Measurements from ENCODE around the gene RUNX3. TPM values are rescaled to one million over a fixed set of nuclear protein-coding genes. Genes with fewer than 3 reads are reported as not detected.

Gene RUNX3
- under 0.01 TPM in 1 of 2 replicates, not detected in the other for total RNA-seq

DNA sequence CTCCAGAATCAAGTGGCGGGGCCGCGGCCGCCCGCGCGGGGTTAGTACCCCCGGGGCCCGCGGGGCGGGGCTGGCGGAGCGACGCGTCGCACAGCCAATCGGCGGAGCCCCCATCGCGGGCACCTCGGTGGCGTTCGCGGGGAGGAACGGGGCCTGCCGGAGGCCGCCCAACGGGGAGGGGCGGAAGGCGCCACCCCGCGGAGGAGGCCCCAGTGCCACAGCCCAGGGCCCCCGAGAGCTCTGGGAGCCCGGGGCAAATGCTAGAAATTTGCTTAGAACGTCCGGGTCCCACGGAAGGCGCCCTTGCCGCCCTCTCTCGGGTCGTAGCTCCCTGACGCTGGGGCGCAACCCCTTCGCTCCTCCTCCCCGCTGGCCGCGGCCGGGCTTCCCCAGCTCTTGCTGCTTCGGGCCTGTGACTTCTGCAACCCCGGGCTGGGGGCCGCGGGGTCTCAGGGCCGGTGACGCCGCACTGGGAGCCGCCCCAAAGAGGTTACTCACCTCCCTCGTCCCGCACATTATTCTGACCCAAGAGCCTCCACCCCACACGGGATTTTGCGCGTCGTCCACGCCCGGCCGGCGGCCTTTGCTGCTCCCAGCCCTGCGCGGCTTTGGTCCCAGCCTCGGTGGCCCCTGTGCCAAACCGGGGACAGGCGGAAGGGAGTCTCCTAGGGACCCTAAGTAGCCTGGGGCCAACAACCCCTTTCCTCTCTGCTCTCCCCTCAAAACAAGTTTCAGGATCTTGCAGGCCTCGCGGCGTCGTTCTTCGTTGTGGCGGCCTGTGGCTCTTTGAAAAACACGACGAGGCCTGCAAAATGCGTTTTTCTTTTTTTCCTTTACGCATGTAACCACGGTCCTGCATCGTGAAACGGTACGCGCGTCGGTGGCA is at the start of gene RUNX3:
Gene RUNX3 (minus strand): TSS at position 17 of the 886 bp plus-strand sequence. CDS start 408 bp downstream, outside the sequence.

Other genes with a start within 250 kb of the RUNX3 start
- 311 and 449 TPM in 2 replicates for gene CLIC4, start 184.8 kb downstream of the RUNX3 start, total RNA-seq

Measured in uterine smooth muscle cell (primary cell).